ENCODE data around the gene MBD4. TPM values are rescaled to one million over a fixed set of nuclear protein-coding genes. Genes with fewer than 3 reads are reported as not detected.

Gene MBD4
- total RNA-seq, 1 experiment from 2014 or later, result 40.1 TPM

- H4K5ac ChIP-seq (ENCODE audit: insufficient read length, low read depth, low read length), result no peak overlapping the region
- H3K9me3 Mint-ChIP-seq, result no peaks in the 10 kb centered on the region
- no peak overlapping the region for H2AK5ac ChIP-seq (ENCODE audit: insufficient read length, low read length)
- peaks cover 13 to 15% of the 10 kb centered on the region in 2 experiments for H3K4me1 Mint-ChIP-seq
- no peak overlapping the region for H3K4ac ChIP-seq (ENCODE audit: low read depth, low read length)
- no peak overlapping the region for H3T11ph ChIP-seq (ENCODE audit: low read length)
- no peaks in the 10 kb centered on the region; the same call in 1 of the 2 replicates for H3K27me3 Mint-ChIP-seq (ENCODE audit: low read depth)
- peak overlapping the region; percentile 72 for H3K4me2 ChIP-seq (ENCODE audit: insufficient read depth, insufficient read length, low read length)
- peak overlapping the region; percentile 80; the same call in 1 of the 2 replicates for H3K14ac ChIP-seq (ENCODE audit: insufficient read depth, low read length)
- H3K27ac ChIP-seq (ENCODE audit: insufficient read length, low read depth, low read length), result no peak overlapping the region
- peaks cover 9 to 21% (median 20%) of the 10 kb centered on the region in 3 experiments; a peak in 6 of 7 replicates for H3K36me3 Mint-ChIP-seq (ENCODE audit: insufficient read depth in 1 of 3, low read depth in 3 of 3)
- no CpG with 5 or more reads among the region's 25 CpGs for WGBS (ENCODE audit: extremely low coverage, insufficient read length, low lambda C conversion rate)
- no peaks in the 10 kb centered on the region for H3K9me3 ChIP-seq (ENCODE audit: control insufficient read depth, low read depth, low read length)
- H3K27ac Mint-ChIP-seq, result peak overlapping the region; percentile 96 to 99 (median 97)
- peaks cover 22% of the 10 kb centered on the region; the same call in 1 of the 2 replicates for H3K79me2 ChIP-seq (ENCODE audit: insufficient read depth, low read length)
- peaks cover 12% of the 10 kb centered on the region for H3K79me1 ChIP-seq (ENCODE audit: insufficient read depth, low read depth, low read length, poor library complexity, severe bottlenecking)
- H2BK15ac ChIP-seq (ENCODE audit: low read depth, low read length), result no peak overlapping the region
- H4K20me1 ChIP-seq (ENCODE audit: control insufficient read depth, insufficient read depth, insufficient read length), result no peaks in the 10 kb centered on the region
- H2AFZ ChIP-seq (ENCODE audit: low read length), result peak overlapping the region; percentile 26
- H4K8ac ChIP-seq (replicated peaks; ENCODE audit: insufficient read length, low read depth, low read length), result no peak overlapping the region
- no peak overlapping the region for H2BK12ac ChIP-seq (ENCODE audit: insufficient read length, low read depth, low read length)
- H3K4me3 Mint-ChIP-seq, result peak overlapping the region; percentile 97 to 99
- H2BK5ac ChIP-seq (ENCODE audit: insufficient read length, low read length), result no peak overlapping the region
- TF ChIP-seq, protein P1, sequence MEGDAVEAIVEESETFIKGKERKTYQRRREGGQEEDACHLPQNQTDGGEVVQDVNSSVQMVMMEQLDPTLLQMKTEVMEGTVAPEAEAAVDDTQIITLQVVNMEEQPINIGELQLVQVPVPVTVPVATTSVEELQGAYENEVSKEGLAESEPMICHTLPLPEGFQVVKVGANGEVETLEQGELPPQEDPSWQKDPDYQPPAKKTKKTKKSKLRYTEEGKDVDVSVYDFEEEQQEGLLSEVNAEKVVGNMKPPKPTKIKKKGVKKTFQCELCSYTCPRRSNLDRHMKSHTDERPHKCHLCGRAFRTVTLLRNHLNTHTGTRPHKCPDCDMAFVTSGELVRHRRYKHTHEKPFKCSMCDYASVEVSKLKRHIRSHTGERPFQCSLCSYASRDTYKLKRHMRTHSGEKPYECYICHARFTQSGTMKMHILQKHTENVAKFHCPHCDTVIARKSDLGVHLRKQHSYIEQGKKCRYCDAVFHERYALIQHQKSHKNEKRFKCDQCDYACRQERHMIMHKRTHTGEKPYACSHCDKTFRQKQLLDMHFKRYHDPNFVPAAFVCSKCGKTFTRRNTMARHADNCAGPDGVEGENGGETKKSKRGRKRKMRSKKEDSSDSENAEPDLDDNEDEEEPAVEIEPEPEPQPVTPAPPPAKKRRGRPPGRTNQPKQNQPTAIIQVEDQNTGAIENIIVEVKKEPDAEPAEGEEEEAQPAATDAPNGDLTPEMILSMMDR (conservative IDR thresholded peaks at IDR 0.05), result peak; percentile 81
- DNase-seq, result peak; percentile 85
- peak overlapping the region; percentile 97 for H3K9ac ChIP-seq (ENCODE audit: extremely low read depth, insufficient read length, low read length)
- H3K18ac ChIP-seq (ENCODE audit: insufficient read length, low read depth, low read length), result no peak overlapping the region
- H3K23me2 ChIP-seq (ENCODE audit: insufficient read length, low read depth, low read length, poor library complexity, severe bottlenecking), result peaks cover 5% of the 10 kb centered on the region
- peaks cover 5% of the 10 kb centered on the region; the same call in 1 of the 2 replicates for H3K4me1 ChIP-seq (ENCODE audit: insufficient read depth, low read length)
- no peak overlapping the region for H3K23ac ChIP-seq (ENCODE audit: insufficient read length, low read depth, low read length)
- H2BK120ac ChIP-seq (ENCODE audit: low read depth, low read length, poor library complexity, severe bottlenecking), result no peak overlapping the region
- H4K91ac ChIP-seq (ENCODE audit: insufficient read length, low read depth, low read length), result no peak overlapping the region
- H3K56ac ChIP-seq (ENCODE audit: insufficient read length, low read depth, low read length), result no peak overlapping the region
- H2BK20ac ChIP-seq (ENCODE audit: low read depth, low read length, poor library complexity, severe bottlenecking), result no peak overlapping the region
- no peaks in the 10 kb centered on the region for H3K27me3 ChIP-seq (ENCODE audit: insufficient read depth, low read length)
These were observed 40.4 kb downstream of the MBD4 start for GRCh38 chr3:129399145-129399894.

Measured in H9 (cell line).